Anterior cingulate cortex (tissue), 58 donors: Measurements from ENCODE around the gene FUT8.

Experiments used
- DNase-seq, 58 donors: peaks; one replicate each; lab custom pipeline; 2025; lab: John Stamatoyannopoulos, UW

The FUT8 gene

DNA sequence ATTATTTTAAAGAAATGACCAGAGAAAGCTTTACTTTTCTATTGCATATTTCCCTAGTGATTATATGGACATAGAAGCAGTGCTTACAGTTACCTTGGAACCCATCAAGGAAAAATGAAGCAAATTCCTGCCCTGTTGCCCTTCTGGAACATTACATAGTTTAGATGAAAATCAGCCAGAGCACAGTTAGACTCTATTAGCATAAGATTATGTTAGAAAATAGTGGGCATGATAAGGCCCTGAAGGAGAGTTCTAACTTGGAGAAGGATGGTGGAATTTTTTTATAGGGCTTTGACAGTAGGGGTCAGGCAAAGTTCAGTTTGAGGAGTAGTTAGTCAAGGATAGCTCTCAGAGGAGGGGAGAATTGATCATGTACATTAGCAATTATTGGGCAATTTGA lies 74.3 kb downstream of the FUT8 start:
- no peak for DNase-seq

DNA sequence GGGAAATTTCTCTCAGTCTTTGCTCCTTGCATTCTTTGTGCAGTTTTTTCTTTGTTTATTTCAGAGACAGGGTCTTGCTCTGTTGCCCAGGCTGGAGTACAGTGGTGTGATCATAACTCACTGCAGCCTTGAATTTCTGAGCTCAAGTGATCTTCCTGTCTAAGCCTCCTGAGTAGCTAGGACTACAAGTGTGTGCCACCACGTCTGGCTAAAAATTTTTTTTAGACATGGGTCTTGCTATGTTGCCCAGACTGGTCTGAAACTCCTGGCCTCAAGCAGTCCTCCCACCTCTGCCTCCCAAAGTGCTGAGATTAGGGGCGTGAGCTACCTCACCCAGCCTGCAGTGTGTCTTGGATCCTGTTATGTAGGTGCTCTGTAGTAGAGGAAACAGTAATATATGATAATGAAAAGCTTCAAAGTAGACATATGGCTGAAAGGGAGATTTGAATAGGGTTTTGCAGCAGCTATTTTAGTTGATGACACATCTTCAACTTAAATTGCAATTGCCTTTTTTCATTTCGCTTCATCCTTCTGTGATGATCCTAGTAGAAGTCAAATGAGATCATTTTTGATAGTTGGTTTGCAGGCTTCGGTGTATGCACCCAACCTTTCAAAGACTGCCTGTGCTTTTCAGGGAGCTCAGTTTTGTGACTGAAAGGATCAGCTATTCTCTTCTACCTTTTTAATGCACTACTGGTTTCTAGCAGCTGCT lies 75.4 kb downstream of the FUT8 start:
- no peak for DNase-seq

GRCh38 chr14:65491274-65491673 lies 78.7 kb downstream of the FUT8 start:
- no peak for DNase-seq

GRCh38 chr14:65492266-65492665 lies 79.7 kb downstream of the FUT8 start:
- no peak for DNase-seq

DNA sequence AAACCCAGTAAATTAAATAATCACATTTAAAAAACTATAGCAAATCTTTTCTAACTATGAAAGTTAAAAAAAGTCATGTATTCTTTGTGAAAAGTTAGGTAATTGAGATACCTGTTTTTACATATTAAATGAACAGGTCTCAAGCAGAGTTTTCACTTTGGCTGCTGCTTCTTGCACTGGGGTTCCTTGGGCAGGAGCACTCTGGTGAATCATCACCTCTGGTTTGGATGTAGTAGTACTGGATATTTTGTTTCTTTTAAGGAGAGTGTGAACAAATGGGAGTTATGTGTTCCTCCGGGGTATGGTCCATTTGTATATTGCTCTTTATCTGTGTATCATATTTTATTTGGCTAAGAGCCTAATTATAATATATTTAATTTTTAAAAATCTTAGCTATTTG lies 82.7 kb downstream of the FUT8 start:
- no peak for DNase-seq

DNA sequence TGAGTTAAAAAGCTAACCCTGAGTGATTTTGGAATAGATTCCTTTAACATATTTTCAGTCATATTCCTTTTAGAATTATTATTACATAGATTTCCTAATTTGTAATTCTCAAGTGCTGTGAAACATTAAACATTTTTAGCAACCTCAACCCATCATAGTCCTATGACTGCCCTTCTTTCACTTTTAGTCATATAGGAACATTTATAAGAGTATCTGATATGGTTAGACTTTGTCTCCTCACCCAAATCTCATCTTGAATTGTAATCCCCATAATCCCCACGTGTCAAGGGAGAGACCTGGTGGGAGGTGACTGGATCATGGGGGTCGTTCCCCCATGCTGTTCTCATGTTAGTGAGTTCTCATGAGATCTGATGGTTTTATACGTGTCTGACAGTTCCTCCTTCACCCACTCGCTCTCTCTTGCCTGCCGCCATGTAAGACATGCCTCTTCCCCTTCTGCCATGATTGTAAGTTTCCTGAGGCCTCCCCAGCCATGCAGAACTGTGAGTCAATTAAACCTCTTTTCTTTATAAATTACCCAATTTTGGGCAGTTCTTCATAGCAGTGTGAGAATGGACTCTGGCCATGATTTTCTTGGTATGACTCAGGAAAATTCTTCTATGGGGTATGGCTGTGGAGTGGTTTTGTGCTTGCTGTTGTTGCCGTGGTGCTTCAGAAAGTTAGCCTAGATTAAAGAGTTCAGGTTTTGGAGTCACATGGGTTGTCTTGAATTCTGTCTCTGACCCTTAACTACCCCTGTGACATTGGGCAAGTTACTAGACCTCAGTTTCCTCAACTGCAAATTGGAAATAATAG lies 83.9 kb downstream of the FUT8 start:
- no peak for DNase-seq

- no peak for DNase-seq
These were observed 86.6 kb downstream of the FUT8 start for GRCh38 chr14:65499138-65499537.

DNA sequence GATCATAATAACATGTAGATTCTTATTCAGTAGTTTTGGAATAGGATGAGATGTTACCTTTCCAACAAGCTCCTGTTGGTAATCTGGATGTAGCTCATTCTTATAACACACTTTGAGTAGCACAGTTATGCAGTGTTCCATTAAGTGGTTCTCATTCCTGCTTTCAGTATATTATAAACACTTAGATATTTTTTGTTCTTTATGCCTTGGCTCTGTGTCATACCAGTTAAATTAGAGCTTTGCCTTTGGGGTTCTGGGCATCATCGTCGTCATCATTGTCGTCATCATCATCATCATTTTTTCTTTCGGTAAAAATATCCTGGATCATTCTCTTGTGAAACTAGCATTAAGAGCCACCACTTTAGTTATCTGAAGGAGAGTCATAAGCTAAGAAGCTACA lies 87.5 kb downstream of the FUT8 start:
- no peak for DNase-seq

DNA sequence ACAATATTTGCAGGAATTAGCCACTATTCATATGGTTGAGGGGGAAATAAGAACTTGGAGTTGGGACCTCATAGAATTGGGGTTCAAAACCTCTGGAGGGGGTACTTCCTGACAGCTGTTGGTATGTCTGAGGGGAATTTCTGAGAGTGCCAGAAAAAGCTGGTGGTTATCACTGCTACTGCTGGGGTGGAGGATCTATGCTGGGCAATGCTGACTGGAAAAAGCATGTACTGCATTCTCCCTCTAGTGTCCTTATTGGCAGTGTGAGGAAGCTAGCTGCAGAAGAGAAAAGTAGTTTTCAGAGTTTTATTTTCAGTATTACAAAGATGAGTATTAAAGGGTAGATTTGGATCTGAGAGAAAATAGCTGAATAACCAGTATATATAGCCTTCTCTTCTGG lies 88.8 kb downstream of the FUT8 start:
- DNase-seq = no peak

DNA sequence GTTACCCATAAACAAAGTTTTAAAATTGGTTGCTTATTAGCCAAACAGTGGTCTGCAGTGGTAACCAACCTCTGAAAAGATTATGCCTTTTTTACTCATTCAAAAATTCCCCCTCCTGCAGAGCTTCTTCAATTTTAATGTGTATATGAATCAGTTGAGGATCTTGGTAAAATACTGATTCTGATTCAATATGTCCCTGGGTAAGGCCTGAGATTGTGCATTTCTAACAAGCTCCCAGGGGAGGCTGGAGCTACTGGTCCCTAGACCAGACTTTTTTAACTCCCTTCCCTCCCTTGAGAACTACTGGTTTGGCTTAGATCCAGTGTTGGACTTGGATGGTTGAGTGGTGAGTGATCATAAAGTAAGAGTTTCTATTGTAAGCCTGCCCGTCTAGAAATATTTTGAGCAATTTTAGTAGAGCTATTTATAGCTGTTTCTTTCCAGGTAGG lies 90.2 kb downstream of the FUT8 start:
- peak in 1 of 58 donors; percentile 0 for DNase-seq

DNA sequence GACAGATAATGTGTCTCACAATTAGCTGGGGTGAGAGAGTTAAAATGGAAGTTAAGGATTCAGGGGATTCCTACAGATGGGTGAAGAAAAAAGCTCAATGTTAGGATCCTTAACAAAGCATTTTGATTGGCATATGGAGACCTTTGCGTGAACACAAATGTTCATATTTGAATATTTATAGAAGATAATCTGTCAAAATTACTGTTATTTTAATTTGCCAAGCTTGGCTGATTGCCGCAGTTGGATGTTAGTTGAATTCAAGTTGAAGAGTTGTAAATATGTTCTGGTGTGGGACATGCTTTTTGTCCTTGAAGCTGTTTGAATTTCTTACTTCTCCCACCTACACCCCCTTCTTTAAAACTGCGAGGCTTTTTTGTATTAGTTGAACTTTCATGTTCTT lies 91.2 kb downstream of the FUT8 start:
- DNase-seq = no peak

DNA sequence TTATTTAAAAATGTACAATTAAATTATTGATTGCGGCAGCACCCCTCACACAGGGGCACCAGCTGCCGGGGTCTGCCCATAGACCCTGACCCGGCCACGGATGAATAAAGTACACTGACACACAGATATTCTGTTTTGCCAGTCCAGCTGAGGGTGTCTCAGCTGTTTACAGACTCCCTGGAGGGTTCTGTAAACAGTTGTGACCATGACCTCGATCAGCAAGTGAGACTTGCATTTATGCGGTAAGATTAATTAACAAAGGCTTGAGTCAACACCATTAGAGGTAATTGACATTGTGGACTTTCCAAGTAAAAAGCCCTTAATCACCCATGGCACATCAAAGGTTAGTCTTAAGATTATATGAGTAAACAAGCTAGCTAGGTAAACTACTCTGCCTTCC lies 94.3 kb downstream of the FUT8 start:
- DNase-seq = no peak

DNA sequence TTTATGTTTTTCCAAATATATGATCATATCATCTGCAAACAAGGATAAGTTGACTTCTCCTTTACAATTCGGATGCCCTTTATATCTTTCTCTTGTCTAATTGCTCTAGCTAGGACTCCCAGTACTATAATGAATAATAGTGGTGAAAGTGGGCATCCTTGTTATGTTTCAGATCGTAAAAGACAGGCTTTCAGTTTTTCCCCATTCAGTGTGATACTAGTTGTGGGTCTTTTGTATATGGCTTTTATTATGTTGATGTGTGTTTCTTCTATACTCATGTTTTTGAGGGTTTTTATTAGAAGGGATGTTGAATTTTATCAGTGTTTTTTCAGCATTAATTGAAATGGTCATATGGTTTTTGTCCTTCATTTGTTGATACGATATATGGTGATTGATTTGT lies 97.3 kb downstream of the FUT8 start:
- no peak for DNase-seq

DNA sequence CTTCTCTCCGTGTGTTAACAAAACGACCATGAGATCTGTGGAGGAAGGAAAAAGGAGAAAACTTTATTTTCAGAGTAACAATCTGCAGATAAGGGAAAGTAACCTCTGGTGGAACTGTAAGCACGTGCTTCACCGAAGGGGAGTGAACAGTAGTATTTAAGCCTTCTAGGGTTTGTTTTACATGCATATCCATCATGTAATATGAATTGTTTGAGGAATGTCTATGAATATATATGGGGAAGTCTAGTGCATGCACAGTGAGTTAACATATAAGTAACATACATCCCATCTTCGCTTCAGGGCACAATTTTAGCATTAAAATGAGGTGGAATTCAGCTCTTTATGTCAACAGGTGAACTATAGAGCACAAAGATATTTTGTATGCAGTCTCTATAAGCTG lies 101.1 kb downstream of the FUT8 start:
- no peak for DNase-seq

- no peak for DNase-seq
These were observed 105.4 kb downstream of the FUT8 start for GRCh38 chr14:65517635-65518542.

DNA sequence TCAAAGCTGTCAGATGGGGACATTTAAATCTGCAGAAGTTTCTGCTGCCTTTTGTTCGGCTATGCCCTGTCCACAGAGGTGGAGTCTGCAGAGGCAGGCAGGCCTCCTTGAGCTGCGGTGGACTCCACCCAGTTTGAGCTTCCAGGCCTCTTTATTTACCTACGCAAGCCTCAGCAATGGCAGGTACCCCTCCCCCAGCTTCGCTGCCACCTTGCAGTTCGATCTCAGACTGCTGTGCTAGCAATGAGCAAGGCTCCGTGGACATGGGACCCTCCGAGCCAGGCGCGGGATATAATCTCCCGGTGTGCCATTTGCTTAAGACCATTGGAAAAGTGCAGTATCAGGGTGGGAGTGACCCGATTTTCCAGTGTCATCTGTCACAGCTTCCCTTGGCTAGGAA lies 115.5 kb downstream of the FUT8 start:
- no peak for DNase-seq

DNA sequence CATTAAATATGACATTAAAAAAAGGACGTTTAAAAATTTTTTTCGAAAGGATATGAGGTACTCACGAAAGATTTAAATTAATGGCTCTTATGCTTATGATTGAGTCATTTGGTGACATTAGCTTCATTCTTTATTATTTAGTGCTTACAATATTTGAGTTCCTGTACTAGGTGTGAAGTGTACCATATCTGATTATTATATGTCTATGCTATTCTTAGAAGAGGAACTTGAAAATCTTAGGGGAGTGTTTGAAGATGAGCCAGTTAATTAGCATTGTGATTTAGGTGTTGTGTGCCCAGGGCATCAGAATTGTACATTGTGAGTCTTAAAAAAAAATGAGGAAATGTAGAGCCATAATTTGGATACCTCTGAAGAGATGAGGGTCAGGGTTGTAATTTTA lies 118.6 kb downstream of the FUT8 start:
- no peak for DNase-seq

DNA sequence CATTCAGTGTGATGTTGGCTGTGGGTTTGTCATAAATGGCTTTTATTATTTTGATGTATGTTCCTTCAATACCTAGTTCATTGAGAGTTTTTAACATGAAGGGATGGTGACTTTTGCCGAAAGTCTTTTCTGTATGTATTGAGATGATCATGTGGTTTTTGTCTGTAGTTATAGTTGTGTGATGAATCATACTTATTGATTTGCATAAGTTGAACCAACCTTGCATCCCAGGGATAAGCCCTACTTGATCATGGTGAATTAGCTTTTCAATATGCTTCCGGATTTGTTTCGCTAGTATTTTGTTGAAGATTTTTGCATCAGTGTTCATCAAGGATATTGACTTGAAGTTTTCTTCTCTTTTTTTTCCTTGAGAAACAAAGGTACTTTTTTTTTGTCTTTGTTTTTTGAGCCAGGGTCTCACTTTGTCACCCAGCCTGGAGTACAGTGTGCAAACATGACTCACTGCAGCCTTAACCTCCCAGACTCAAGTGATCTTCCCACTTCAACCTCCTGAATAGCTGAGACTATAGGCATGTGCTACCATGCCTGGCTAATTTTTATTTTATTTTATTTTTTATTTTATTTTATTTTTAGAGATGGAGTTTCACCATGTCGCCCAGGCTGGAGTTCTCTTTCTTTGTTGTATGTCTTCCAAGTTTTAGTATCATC lies 121.3 kb downstream of the FUT8 start:
- no peak for DNase-seq

DNA sequence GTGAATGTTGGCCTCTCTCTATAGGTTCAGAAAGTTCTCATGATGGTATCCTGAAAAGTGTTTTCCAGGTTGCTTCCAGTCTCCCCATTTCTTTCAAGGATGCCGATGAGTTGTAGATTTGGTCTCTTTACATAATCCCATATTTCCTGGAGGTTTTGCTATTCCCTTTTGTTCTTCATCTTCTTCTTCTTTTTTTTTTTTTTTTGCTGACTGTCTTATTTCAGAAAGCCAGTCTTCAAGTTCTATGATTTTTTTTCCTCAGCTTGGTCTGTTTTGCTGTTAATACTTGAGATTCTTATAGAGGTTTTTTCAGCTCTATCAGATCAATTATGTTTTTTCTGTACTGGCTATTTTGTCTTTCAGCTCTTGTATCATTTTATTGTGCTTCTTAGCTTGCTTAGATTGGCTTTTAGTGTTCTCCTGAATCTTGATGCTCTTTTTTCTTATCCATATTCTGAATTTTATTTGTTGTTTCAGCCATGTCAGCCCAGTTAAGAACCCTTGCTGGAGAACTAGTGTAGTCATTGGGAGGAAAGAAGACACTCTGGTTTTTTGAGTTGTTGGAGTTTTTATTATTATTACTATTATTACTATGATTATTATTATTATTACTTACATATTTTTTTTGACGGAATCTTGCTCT lies 124.4 kb downstream of the FUT8 start:
- DNase-seq = no peak

- DNase-seq = no peak
These were observed 136.3 kb downstream of the FUT8 start for GRCh38 chr14:65548878-65549277.
